HUES64 (cell line): ENCODE results near the gene MRPS27.

Experiments used
- H3K27ac ChIP-seq: 2 replicates; pipeline ENCODE4 v1.7.0; 2013; ENCODE audit warnings: low read depth, low read length, inconsistent platforms
- H3K27me3 ChIP-seq: 2 replicates; pipeline ENCODE4 v1.6.1; 2013; ENCODE audit warnings: mild to moderate bottlenecking, low read length; ENCODE audit not compliant: insufficient read depth
- H3K36me3 ChIP-seq: 2 replicates; pipeline ENCODE4 v1.6.1; 2013; ENCODE audit warnings: mild to moderate bottlenecking, low read length; ENCODE audit not compliant: insufficient read depth
- H3K4me1 ChIP-seq: 2 replicates; pipeline ENCODE4 v1.6.1; 2013; ENCODE audit warnings: mild to moderate bottlenecking, low read length, moderate library complexity; ENCODE audit not compliant: insufficient read depth
- H3K4me3 ChIP-seq: 2 replicates; pipeline ENCODE4 v1.5.1; 2013; ENCODE audit warnings: mild to moderate bottlenecking, low read length, moderate library complexity
- H3K9ac ChIP-seq: 2 replicates; pipeline ENCODE4 v1.6.1; 2013; ENCODE audit warnings: mild to moderate bottlenecking, low read depth, low read length
- H3K9me3 ChIP-seq: 2 replicates; pipeline ENCODE4 v1.6.1; 2013; ENCODE audit warnings: low read depth, low read length; ENCODE audit not compliant: insufficient read depth
- WGBS: fragments of 150-250, 120-280 bp; methylation state at CpG from one replicate; pipeline ENCODE4 v1.1.7; 2013; ENCODE audit warnings: missing lambda C conversion rate; 5-methylcytosine and 5-hydroxymethylcytosine counted together

The MRPS27 gene

DNA sequence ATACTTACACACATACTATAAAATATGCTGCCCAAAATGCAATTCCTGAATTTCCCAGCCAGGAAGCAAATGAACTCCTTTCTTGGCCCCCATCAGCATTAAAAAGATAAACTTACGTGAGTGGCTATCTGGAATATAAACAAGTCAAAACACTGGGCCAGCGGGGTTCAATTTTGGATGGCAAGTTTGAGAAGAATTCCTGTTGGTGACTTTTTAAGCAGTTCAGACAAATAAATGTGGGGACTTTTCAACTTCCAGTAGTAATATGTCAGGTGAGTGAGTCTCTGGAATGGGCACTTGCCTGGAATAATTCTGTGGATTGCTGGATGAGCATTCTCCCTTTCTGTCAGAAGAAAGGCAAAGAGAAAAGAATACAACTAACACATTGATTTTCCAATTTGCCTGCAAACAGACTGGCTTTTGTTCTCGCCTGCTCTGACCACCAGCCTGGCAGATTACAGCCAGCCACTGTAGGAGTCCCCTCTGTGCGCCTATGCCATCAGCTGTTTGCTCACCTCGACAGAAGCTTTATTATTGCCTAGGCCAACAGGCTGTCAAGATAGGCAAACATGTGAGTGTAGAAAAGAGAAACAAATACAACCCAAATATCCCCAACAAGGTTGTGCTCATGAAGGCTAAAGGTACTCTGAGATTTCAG, 78.6 kb downstream of the MRPS27 start:
- Histone ChIP-seq H3K27ac (no peak overlapping the region), H3K4me1 (peaks cover 75% of the 10 kb centered on the region), H3K9me3 (no peaks in the 10 kb centered on the region), H3K36me3 (peaks cover 15% of the 10 kb centered on the region), H3K4me3 (no peak overlapping the region), H3K9ac (no peak overlapping the region), H3K27me3 (no peaks in the 10 kb centered on the region)
- 85% methylated on average over 5 of the region's 5 CpGs for WGBS

DNA sequence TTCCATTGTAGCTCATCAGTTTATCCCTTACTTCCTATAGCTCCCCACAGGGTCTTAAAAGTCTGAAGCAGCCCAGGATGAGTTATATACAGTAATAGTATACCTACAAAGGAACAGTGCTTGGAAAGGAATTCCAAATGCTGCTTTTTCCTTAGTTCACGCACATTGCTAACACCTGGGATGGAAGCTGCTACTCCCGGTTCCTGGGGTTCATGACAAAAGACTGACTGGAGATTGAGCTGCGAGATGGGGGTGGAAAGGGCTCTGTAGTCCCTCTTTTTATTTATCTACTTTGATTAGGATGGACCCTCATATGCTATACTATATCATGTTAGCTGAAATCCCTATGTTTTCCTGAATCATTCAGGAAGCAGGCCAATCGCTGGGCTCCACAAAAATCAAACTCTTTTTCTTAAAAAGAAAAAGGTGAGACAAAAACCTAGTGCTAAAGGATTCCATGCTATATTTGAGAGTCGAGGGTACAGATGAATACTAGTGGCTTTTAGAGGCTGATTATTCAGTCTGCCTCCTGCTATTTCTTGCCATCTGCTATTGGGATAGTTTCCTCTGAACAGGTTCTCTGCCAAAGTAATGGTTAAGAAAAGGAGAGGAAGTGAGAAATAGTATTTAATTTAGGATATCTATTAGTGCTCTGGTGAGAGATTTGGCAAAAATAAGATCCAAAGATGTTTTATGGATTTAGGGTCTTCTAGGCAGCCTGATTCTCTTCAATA, 81.2 kb downstream of the MRPS27 start:
- H3K27ac ChIP-seq = peak overlapping the region; percentile 74
- no peaks in the 10 kb centered on the region for H3K9me3 ChIP-seq
- peaks cover 82% of the 10 kb centered on the region for H3K4me1 ChIP-seq
- H3K27me3 ChIP-seq = no peaks in the 10 kb centered on the region
- peak overlapping the region; percentile 2; the same call in 1 of the 2 replicates for H3K9ac ChIP-seq
- H3K36me3 ChIP-seq = peaks cover 18% of the 10 kb centered on the region
- H3K4me3 ChIP-seq = no peak overlapping the region
- WGBS = 68% methylated on average over 3 of the region's 5 CpGs

DNA sequence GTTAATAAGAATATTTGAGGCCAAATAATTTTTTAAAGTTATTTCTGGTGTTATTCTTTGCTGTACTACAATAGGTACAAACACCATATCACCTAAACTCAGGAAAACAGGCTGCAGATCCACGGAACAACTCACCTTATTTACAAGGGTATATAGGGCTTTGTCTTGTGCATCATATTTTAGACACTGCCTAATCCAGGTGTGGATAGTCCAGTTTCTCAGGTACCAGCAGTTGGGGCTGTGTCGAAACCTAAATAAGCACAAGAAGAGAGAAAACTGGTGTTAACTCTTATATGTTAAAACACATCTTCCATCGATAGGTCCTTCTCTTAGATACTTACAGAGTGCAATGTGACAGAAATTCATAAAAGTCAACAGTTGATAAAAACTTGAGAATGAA, 82.2 kb downstream of the MRPS27 start:
- Histone ChIP-seq H3K9me3 (no peaks in the 10 kb centered on the region), H3K9ac (peak overlapping the region; percentile 2; the same call in 1 of the 2 replicates), H3K27ac (peak overlapping the region; percentile 74; the same call in 1 of the 2 replicates), H3K4me3 (no peak overlapping the region), H3K36me3 (peaks cover 28% of the 10 kb centered on the region), H3K27me3 (no peaks in the 10 kb centered on the region), H3K4me1 (peaks cover 80% of the 10 kb centered on the region)
- 92% methylated on average over 1 of the region's 3 CpGs for WGBS

DNA sequence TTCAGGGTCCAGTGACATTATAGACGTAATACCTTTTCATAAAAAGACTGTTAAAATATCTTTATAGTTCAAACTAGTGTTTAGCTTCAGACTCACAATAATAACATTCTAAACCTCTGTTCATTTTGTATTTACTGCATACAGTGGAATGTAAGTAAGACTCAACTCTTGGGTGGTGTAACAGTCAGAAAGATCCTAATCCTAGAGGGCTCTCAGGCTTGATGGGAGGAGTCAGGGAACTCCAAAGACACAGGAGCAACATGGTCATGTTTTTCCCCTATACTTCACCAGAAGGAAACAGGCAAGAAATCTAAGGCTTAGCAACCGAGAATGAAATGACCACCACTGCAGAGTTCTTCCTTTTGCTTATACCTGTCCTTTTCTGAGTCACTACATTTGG, 82.6 kb downstream of the MRPS27 start:
- WGBS = 96% methylated on average over 2 of the region's 2 CpGs
- peaks cover 32% of the 10 kb centered on the region for H3K36me3 ChIP-seq

DNA sequence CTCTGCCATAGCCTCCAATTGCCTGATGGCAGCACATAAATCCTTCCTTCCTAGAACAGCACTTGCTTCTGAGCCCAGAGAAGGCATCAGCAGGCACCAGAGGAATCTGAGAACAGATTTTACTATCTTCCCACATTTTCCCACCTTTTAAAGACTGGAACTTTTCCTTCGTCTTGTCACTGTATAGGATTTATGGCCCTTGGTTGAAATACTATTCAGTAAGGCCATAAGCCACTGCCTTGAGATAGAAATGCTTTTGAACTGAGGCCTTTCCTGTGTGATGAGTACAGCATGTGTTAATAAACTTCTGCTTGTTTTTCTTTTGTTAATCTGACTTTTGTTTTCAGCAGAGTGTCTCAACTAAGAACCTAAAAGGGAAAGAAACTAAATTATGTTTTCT, 84.3 kb downstream of the MRPS27 start:
- H3K27me3 ChIP-seq = no peaks in the 10 kb centered on the region
- H3K27ac ChIP-seq = no peak overlapping the region
- peaks cover 64% of the 10 kb centered on the region for H3K4me1 ChIP-seq
- 96% methylated on average over 1 of the region's 1 CpG for WGBS
- H3K9ac ChIP-seq = no peak overlapping the region
- no peaks in the 10 kb centered on the region for H3K9me3 ChIP-seq
- H3K36me3 ChIP-seq = peaks cover 49% of the 10 kb centered on the region
- no peak overlapping the region for H3K4me3 ChIP-seq

More for the DNA sequence above, 82.6 kb downstream of the MRPS27 start:
- Histone ChIP-seq H3K9me3 (no peaks in the 10 kb centered on the region), H3K4me1 (peaks cover 75% of the 10 kb centered on the region), H3K27me3 (no peaks in the 10 kb centered on the region), H3K27ac (no peak overlapping the region), H3K9ac (no peak overlapping the region), H3K4me3 (no peak overlapping the region)

DNA sequence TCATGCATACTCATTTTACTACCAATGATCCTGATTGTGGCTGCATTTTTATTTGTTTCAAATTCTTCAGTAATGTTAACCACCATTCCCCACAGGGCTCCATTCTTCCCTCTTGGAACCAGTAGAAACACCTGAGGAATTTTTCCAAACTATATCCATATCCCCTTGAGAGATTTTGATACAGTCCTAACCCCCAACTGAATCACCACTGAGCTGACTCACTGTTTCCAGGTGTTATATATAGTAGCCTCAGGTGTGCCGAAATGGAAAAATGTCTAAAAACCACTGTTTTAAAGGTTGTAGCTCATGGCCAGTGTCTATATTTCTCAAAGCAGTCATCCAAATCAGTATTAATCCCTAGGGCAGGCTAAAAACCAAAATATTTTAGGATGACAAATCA, 85.2 kb downstream of the MRPS27 start:
- H3K27ac ChIP-seq = peak overlapping the region; percentile 21; the same call in 1 of the 2 replicates
- no peaks in the 10 kb centered on the region for H3K27me3 ChIP-seq
- 92% methylated on average over 1 of the region's 1 CpG for WGBS
- H3K4me3 ChIP-seq = no peak overlapping the region
- peaks cover 56% of the 10 kb centered on the region for H3K4me1 ChIP-seq
- H3K36me3 ChIP-seq = peaks cover 58% of the 10 kb centered on the region
- H3K9ac ChIP-seq = no peak overlapping the region
- H3K9me3 ChIP-seq = no peaks in the 10 kb centered on the region

DNA sequence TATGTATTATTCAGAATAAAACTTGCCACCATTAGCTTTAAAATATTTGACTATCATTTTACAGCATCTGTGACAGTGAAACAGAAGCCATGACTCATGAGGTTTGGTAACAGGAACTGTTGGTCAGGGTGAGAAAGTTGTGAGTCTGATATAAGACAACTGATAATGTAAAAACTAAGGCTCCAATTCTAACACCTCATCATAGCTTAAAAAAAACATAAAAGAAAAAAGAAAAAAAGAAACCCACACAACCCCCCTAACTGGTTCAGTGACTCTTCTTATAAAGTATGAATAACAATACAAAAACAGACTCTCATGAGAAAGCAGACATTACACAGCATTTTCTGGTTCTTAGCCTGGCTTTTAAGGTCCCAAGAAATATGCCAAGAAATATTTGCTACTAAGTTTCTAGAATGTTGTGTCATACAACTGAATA, 85.8 kb downstream of the MRPS27 start:
- Histone ChIP-seq H3K9ac (no peak overlapping the region), H3K4me3 (no peak overlapping the region), H3K36me3 (peaks cover 63% of the 10 kb centered on the region), H3K4me1 (peaks cover 50% of the 10 kb centered on the region), H3K27me3 (no peaks in the 10 kb centered on the region), H3K9me3 (no peaks in the 10 kb centered on the region), H3K27ac (peak overlapping the region; percentile 21; the same call in 1 of the 2 replicates)

DNA sequence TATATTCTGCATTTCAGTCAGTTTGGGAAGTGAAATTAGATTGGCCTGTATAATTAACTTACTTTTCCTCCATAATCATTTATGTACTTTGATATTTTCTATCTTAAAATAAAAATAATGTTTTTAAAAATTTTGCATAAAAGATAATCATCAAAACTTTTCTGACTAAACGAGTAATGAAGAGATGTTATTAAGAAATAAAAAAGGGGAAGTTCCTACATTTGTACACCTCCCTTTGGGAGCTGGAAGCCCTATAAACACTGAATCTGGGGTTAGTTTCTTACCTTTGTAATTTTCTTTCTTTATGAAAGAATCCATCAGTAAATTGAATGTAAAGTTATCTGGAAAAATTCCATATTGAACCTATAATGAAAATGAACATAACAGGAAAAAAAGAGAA, 86.2 kb downstream of the MRPS27 start:
- no CpG with 5 or more reads among the region's 1 CpG for WGBS
- H3K9ac ChIP-seq = no peak overlapping the region
- no peaks in the 10 kb centered on the region for H3K9me3 ChIP-seq
- H3K27me3 ChIP-seq = no peaks in the 10 kb centered on the region
- peaks cover 45% of the 10 kb centered on the region for H3K4me1 ChIP-seq
- no peak overlapping the region for H3K27ac ChIP-seq
- peaks cover 63% of the 10 kb centered on the region for H3K36me3 ChIP-seq
- H3K4me3 ChIP-seq = no peak overlapping the region

DNA sequence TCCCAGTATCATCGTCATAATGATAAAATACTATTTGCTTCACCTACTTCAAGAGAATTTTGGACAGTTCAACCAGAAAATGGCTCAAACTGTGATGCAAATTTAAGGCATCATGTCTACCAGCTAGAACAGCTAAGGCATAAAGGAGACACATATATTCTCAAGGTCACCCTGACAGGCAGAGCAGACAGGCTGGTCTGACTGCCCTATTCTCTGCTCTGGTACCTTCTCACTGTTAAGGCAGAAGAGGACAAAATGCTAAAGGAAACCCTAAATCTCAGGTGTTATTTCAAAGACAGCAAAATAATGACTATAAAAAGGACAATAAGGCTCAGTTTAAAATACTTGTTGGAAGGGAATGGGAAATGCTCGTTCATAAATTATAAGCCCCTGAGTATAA, 87.2 kb downstream of the MRPS27 start:
- Histone ChIP-seq H3K4me1 (peaks cover 36% of the 10 kb centered on the region), H3K9me3 (no peaks in the 10 kb centered on the region), H3K27me3 (no peaks in the 10 kb centered on the region), H3K4me3 (no peak overlapping the region), H3K36me3 (peaks cover 67% of the 10 kb centered on the region), H3K9ac (no peak overlapping the region), H3K27ac (no peak overlapping the region)
- 98% methylated on average over 2 of the region's 2 CpGs for WGBS

DNA sequence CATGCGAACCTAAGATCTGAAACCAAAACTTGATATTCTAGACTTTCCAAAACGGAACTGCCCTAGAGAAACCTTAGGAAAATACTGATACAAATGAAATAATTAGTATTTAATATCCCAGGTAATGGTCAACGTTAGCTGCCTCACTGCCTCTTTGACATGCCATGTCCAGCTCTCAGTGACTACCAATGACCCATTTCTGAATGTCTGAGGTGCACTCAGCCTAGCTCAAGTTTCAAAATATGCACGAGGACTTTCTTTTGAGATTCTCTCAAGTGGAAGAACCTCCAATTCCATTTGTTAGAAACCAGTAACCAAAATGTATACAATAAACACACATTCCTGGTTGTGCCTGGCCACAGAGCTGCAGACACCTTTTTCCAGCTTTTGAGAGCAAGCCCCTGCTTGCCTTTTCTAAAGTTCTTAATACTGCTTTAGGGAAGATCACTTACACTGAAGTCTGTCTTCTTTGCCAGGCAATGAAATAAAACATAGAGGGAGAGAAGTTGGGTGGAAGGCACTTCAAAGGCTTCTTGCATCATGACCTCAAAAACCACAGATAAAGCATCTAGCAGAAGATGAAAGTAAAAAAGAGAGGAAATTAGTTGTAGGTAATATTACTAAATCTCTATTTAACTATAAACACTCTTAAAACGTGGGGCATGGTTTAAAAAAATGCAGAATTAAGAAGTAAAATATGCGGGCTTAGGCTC, 87.9 kb downstream of the MRPS27 start:
- H3K9ac ChIP-seq = no peak overlapping the region
- no peaks in the 10 kb centered on the region for H3K9me3 ChIP-seq
- 88% methylated on average over 4 of the region's 6 CpGs for WGBS
- no peak overlapping the region for H3K4me3 ChIP-seq
- H3K4me1 ChIP-seq = peaks cover 30% of the 10 kb centered on the region
- no peaks in the 10 kb centered on the region for H3K27me3 ChIP-seq
- peaks cover 67% of the 10 kb centered on the region for H3K36me3 ChIP-seq
- no peak overlapping the region for H3K27ac ChIP-seq

DNA sequence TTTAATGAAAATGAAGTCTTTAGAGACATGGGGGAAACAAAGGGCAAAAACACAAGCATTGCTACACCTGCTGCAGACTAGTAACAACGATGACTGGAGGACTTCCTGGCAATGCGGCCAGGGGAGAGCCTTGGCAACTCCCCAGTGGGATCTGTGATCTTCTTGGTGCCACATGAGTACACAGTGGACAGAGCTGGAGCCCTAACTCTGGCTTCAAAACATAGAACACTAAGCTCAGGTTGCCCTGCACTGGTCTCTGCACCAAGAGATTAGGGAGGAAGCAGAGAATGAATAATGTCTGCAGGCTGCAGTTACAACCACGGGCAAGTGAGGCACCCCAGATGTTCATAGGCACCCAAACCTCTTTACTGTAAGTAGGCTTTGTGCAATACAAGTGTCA, 91.1 kb downstream of the MRPS27 start:
- no peak overlapping the region for H3K9ac ChIP-seq
- H3K27ac ChIP-seq = no peak overlapping the region
- no peaks in the 10 kb centered on the region for H3K27me3 ChIP-seq
- 92% methylated on average over 3 of the region's 3 CpGs for WGBS
- H3K4me1 ChIP-seq = 0 out of 2 replicates have a peak, but pooled peaks cover 8% of the 10 kb centered on the region
- H3K36me3 ChIP-seq = peaks cover 91% of the 10 kb centered on the region
- no peaks in the 10 kb centered on the region for H3K9me3 ChIP-seq
- no peak overlapping the region for H3K4me3 ChIP-seq
